SK-N-MC (cell line): ENCODE data around the gene ALDOC.

Source experiments
- DNase-seq: peaks from one replicate; pipeline ENCODE4 v3.0.0-alpha.2; 2011; ENCODE audit warnings: low read depth, low spot score
- H3K27ac ChIP-seq: fragments of 200-600 bp; sonication (generic); 2 replicates; pipeline ENCODE4 v1.5.1; 2016; ENCODE audit warnings: mixed run types
- H3K36me3 ChIP-seq: fragments of 200-600 bp; sonication (generic); 2 replicates; pipeline ENCODE4 v1.6.1; 2017; ENCODE audit warnings: antibody characterized with exemption, low read length, mixed read lengths; ENCODE audit not compliant: insufficient read depth
- H3K4me3 ChIP-seq: fragments of 200-600 bp; sonication (generic); 2 replicates; pipeline ENCODE4 v1.5.1; 2016
- H3K9ac ChIP-seq: fragments of 200-600 bp; sonication (generic); 2 replicates; pipeline ENCODE4 v1.8.0; 2017; ENCODE audit warnings: mixed run types, mixed read lengths; ENCODE audit not compliant: insufficient read length
- H3K9me3 ChIP-seq: fragments of 200-600 bp; sonication (generic); 2 replicates; pipeline ENCODE4 v1.6.1; 2017; ENCODE audit warnings: low read depth, mild to moderate bottlenecking, antibody characterized with exemption, low read length, moderate library complexity, mixed read lengths
- EZH2 ChIP-seq: fragments of 200-600 bp; sonication (generic); IDR thresholded peaks from one replicate; pipeline ENCODE4 v1.6.1; 2017; ENCODE audit warnings: antibody characterized with exemption
- FOXP2 ChIP-seq: optimal IDR thresholded peaks from 2 replicates; pipeline ENCODE3; 2011; ENCODE audit warnings: mild to moderate bottlenecking, moderate library complexity; ENCODE audit not compliant: insufficient read depth; ENCODE audit errors: extremely low read length, control extremely low read depth
- POLR2AphosphoS5 ChIP-seq: IDR thresholded peaks from 2 replicates; pipeline ENCODE4 v1.6.1; 2012; ENCODE audit warnings: mild to moderate bottlenecking, low read depth, low read length, borderline replicate concordance

The ALDOC gene

DNA sequence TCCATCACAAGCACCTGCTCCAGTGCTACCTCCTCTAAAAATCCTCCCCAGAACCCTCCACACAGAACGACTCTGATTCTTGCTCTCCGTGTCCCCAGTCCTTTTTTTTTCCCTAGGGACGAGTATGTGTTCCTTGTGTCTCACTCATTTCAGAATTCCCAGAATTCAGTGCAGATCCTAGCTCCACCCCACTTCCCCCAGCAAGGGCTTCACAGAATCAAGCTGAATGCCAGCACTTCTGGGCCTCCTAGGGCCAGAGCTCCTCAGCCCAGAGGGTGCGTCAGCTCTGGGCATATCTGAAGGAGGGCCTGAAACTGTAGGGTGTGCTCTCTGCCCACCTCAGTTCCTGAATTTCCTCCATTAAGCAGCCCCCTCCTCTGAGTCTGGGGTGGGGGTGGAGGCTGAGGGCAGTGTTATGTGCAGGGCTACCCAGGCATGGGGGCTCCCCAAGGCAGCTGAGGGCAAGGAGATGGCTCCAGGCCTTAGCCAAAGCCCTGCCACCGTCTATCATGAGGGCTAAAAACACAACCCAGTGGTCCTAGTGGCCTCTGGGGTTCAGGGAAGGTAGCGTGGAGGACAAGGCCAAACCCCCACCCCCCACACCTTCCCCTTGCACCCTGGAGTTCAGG, 30.8 kb downstream of the ALDOC start:
- Histone ChIP-seq H3K9me3 (no peaks in the 10 kb centered on the region), H3K4me3 (no peak overlapping the region), H3K27ac (no peak overlapping the region), H3K9ac (no peak overlapping the region), H3K36me3 (no peaks in the 10 kb centered on the region; the same call in 1 of the 2 replicates)
- TF ChIP-seq EZH2 (no peak), POLR2AphosphoS5 (no peak), FOXP2 (no peak)
- no peak for DNase-seq

DNA sequence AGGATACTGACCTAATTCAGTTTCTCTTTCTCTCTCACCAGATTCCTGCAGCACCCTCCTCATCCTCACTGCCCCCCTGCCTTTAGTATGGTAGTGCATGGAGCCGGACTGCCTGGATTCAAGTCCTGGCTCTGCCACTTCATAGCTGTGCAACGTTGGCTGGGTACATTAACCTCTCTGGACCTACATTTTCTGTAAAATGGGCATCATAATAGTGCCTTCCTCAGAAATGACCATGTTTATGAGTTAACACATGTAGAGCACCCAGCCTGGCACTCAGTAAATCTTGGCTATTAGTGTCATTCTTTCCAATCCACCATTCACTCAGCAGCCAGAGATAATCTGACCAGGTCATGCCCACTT, 31.6 kb downstream of the ALDOC start:
- no peak for TF ChIP-seq POLR2AphosphoS5
- no peak for TF ChIP-seq EZH2
- TF ChIP-seq FOXP2: no peak
- no peaks in the 10 kb centered on the region for H3K9me3 ChIP-seq
- H3K9ac ChIP-seq: no peak overlapping the region
- no peak for DNase-seq
- H3K36me3 ChIP-seq: no peaks in the 10 kb centered on the region; the same call in 1 of the 2 replicates
- no peak overlapping the region for H3K27ac ChIP-seq
- no peak overlapping the region for H3K4me3 ChIP-seq

DNA sequence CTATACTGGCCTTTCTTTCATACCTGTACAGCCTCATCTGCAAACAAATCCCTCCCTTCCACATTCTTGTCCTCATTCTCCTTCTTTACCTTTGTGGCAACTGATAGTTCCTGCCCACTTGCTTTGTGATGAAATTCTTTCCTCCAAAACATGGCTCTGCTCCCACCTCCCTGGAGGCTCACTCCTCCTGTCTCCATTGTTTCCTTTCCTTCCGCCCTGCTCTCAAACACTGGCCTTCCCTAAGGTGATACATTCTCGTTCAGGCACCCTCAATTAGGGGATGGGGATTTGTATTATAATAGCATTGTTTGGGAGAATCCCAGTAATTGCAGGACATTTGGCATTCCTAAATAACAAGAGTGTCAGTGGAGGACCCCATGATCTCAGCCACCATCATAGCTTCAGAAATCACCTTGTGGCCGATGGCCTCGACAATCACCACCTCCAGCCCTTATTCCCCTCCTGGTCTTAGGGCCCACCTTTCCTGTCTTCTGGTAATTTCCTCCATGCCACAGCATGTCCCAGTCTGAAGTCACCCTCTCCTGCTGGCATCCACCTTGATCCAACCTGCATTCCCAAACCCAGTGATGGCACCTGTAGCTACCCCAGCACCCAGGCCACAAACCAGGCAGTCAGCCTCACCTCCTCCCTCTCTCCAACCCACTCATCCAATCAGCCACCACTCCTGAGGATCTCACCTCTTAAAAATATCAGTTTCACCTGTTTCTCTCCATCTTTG, 32.1 kb downstream of the ALDOC start:
- H3K27ac ChIP-seq: no peak overlapping the region
- TF ChIP-seq POLR2AphosphoS5 (no peak), FOXP2 (no peak), EZH2 (no peak)
- no peak overlapping the region for H3K9ac ChIP-seq
- no peaks in the 10 kb centered on the region; the same call in 1 of the 2 replicates for H3K36me3 ChIP-seq
- H3K9me3 ChIP-seq: no peaks in the 10 kb centered on the region
- no peak overlapping the region for H3K4me3 ChIP-seq
- DNase-seq: no peak

DNA sequence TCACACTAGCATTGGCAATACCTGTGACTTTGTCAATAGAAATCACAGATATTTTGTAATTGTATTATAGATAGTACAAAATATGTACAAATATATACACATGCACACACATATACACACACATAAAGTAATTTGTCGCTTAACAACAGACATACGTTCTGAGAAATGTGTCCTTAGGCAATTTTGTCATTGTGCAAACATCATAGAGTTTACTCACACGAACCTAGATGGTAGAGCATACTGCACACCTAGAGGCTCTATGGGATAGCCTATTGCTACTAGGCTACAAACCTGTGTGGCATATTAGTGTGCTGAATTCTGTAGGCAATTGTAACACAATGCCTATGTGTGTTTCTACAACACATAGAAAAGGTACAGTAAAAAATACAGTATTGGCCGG, 35.3 kb downstream of the ALDOC start:
- Histone ChIP-seq H3K36me3 (no peaks in the 10 kb centered on the region), H3K9ac (no peak overlapping the region), H3K4me3 (no peak overlapping the region), H3K27ac (no peak overlapping the region), H3K9me3 (no peaks in the 10 kb centered on the region)
- TF ChIP-seq FOXP2: no peak
- no peak for TF ChIP-seq EZH2
- TF ChIP-seq POLR2AphosphoS5: no peak
- no peak for DNase-seq

DNA sequence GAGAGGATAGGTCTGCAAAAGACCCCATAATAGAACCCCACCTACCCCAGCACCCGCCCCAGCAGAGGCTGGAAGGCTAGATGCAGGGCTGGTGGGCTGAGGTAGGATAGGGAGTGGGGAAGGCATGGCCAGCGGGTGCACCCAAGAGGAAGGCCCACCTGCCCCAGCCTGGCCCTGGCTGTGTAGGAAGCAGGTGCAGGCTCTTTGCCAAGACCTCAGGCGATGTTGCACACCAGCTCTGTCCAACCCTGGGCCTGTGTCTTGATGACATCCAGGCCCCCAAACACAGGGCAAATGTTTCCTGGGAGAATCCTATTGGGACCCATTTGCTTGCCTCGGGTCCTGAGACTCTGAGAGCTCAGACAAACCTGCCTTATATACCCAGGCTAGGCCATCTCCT, 36.5 kb downstream of the ALDOC start:
- no peaks in the 10 kb centered on the region for H3K36me3 ChIP-seq
- no peak overlapping the region for H3K4me3 ChIP-seq
- no peaks in the 10 kb centered on the region for H3K9me3 ChIP-seq
- no peak for TF ChIP-seq POLR2AphosphoS5
- TF ChIP-seq FOXP2: no peak
- TF ChIP-seq EZH2: no peak
- DNase-seq: no peak
- no peak overlapping the region for H3K27ac ChIP-seq
- H3K9ac ChIP-seq: no peak overlapping the region

DNA sequence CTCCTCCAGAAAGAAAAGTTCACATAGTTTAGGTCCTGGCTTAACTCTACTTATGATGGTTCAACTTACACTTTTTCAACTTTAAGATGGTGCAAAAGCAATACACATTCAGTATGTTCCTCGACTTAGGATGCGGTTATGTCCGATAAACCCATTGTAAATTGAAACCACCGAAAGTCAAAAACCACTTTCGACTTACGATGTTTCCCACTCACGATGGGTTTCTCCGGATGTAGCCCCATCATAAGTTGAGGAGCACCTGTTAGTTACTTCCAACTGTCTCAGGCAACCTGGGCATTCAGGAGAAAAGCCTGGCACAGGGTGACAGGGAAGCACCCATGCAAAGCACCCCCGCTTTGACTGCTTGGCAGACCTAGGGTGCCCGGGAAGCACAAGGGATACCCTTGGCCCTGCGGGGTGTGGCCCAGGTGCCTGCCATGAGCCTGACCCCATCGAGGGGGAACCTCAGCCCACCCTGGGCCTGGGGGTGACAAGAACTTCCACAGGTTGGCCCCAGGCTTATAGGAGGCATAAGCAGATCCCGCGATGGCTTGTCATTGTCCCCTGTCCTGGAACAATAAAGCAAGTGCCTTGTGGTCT, 38.3 kb downstream of the ALDOC start:
- H3K4me3 ChIP-seq: no peak overlapping the region
- H3K36me3 ChIP-seq: no peaks in the 10 kb centered on the region
- TF ChIP-seq POLR2AphosphoS5 (no peak), FOXP2 (no peak), EZH2 (no peak)
- no peak for DNase-seq
- no peaks in the 10 kb centered on the region for H3K9me3 ChIP-seq
- H3K27ac ChIP-seq: no peak overlapping the region
- no peak overlapping the region for H3K9ac ChIP-seq

DNA sequence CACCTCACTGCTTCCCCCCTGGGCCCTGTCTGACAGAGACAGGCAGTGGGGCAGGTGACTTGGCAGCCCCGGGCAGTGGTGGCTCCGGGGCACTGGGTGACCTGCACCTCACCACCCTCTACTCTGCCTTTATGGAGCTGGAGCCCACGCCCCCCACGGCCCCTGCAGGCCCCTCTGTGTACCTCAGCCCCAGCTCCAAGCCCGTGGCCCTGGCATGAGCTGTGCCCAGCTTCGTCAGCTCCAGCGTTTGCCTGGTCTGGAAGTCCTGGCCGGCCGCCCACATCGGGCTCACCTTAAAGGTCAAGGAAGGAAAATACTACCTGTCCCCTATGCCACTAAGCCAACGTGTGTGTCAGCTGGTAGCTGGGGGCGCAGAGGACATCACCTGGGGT, 39.5 kb downstream of the ALDOC start:
- no peaks in the 10 kb centered on the region for H3K36me3 ChIP-seq
- TF ChIP-seq EZH2: no peak
- no peak for TF ChIP-seq FOXP2
- TF ChIP-seq POLR2AphosphoS5: no peak
- no peak overlapping the region for H3K9ac ChIP-seq
- no peak overlapping the region for H3K27ac ChIP-seq
- DNase-seq: no peak
- H3K9me3 ChIP-seq: no peaks in the 10 kb centered on the region
- H3K4me3 ChIP-seq: no peak overlapping the region

DNA sequence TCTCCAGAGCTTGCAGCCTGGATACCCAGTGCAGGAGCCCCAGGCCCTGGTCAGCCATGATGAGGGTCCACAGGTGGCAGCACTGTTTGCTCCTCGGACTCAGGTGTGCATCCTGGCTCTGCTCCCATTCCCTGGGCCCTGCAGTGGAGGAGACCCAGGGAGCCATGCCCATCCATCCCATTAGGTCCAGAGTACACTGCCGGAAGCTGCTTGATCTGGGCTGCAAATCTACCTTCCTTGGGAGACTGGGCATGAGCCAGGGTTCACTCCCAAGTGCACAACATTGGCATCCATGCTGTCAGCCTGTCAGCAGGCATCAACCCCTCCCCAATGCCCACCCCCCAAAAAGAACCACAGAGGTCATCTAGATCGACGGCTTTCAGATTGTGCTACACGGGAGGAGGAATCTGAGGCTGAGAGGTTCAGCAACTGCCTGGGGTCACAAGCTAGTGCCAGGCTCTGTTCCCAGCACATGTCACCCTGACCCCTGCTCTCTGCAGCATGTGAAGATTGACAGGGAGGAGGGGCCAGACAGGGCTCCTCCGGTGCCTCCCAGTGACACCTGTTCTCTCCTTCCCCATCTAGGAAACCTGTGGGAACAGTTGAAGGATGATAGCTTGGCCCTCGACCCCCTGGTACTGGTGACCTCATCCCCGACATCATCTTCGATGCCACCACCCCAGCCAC, 40.0 kb downstream of the ALDOC start:
- TF ChIP-seq EZH2 (no peak), POLR2AphosphoS5 (no peak), FOXP2 (no peak)
- no peak overlapping the region for H3K27ac ChIP-seq
- H3K36me3 ChIP-seq: no peaks in the 10 kb centered on the region
- DNase-seq: no peak
- no peak overlapping the region for H3K4me3 ChIP-seq
- no peak overlapping the region for H3K9ac ChIP-seq
- no peaks in the 10 kb centered on the region for H3K9me3 ChIP-seq
